Endothelial cell of hepatic sinusoid (primary cell): ENCODE measurements around the gene RPH3AL.
"Not testable (repeated sequence)": the region's sequence is repeated elsewhere in the genome, so short reads cannot be mapped to it uniquely, and the experiment has no call there.

Experiments used
- in situ Hi-C: cut with HindIII; loops from 2 replicates; pipeline ENCODE4 v1.10.0; 2017; ENCODE audit warnings: low sequenced_read_pairs

The RPH3AL gene

GRCh38 chr17:246226-246625 is 106.4 kb downstream of the RPH3AL start:
- in situ Hi-C loops: no loop called here

DNA sequence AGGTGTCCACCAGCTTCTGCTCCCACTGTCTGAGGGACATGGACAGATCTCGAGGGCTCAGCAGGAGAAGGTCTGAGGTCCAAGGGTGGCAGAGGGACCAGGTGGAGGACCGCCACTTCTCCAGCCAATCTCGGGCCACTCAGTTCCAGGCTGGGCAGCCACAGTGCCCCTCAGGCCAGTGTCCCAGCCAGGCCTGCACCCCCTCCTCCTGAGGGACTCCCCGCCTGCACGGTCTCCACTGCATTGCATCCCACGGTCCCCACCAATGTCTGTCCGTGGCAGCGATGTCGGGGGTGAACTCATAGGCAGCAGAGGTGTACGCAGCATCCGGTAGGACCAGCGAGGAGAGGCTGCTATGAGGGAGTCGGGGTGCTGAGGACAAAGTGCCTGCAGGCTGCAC is 107.0 kb downstream of the RPH3AL start:
- in situ Hi-C loops: no loop called here

- in situ Hi-C loops: no loop called here
Observed at GRCh38 chr17:245020-245419, 107.6 kb downstream of the RPH3AL start.

- in situ Hi-C loops: not testable (repeated sequence)
Observed at GRCh38 chr17:243924-244323, 108.7 kb downstream of the RPH3AL start.

- in situ Hi-C loops: no loop called here
Observed at GRCh38 chr17:238964-239259, 113.7 kb downstream of the RPH3AL start.

DNA sequence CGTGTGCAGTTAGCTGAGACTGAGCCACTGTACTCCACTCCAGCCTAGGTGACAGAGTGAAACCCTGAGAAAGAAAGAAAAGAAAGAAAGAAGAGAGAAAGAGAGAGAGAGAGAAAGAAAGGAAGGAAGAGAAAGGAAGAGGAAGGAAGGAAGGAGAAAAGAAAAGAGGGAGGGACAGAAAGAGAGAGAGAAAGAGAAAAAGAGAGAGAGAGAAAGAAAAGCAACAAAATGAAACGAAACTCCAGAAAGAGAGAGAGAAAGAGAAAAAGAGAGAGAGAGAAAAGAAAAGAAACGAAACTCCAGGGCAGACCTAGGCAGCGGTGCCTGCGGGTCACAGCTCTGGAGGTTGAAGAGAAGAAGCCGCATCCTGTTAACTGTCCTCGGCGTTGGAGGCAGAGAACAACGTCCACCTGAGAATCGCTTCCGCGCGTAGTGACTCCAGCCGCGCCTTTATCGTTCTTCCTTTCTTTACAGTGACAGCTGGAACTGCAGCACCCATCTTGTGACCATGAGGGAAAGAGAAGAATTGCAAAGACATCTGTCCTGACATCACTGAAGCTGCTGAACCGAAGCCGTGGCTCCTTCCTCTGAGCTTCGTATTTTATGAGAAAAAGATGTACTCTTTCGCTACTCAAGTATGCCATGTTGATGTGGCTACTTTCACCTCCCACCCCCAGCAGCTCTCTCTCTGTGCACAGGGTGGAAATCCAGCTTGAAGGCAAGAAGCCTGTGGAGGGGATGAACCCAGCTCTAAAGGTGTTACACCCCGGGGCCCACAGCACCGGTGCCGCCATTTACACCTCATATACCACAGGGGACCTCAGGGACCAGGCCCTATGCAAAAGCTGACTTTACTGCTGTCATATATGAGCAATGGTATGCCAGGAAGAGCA is 114.3 kb downstream of the RPH3AL start:
- in situ Hi-C loops: no loop called here

DNA sequence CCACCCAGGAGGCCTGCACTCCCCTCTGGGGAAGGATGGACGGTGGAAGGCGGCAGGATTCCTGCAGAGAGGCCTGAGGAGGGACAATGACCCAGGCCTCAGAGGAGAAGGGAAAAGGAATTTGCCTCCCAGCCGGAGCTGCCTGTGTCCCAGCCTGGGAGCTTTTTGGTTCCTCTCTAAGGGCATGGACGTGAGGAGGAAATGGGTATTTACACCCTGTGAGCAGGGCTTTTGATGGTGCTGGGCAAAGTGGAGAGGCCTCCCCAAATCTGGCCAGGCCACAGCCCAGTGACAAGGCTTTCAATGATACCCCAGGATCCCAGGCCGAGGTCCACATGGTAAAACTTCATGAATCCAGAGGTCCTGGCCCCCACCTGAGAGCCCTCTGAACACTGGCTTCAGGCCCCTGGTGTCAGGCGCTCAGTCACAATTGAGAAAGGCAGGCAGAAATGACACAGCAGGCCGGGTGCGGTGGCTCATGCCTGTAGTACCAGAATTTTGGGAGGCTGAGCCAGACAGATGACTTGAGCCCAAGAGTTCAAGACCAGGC is 115.1 kb downstream of the RPH3AL start:
- in situ Hi-C loops: no loop called here

DNA sequence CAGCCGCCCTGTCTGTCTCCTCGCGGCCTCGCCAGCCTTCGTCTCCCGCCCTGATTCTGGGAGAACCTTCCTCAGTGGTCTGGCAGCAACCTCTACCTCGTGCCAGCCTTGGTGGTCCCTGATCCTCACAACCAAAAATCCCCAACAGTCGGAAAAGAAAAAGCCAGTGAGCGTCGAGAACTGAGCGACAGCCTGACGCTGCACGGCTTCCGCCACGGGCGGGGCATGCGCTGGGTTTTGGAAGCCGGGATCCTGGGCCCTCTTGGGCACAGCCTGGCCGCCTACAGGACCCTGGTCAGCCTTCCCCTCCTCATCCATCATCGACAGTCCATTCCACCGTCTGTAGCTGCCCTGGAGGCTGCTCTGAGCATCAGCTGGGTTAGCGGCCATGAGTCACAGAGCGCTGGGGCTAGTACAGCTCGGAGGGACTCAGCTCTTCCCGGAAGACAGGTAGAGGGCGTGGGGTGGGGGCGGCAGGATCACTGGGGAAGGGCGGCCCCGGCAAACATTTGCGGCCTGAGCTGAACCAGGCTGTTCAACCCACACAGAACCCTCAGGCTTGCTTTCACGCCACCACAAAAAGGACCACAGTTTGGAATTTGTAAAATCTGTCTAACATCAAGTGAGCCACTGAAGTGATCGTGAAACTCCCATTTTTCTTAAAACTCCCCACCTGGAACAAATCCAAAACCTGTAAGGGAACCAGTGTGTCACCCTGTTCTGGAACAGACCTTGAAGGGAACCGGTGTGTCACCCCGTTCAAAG is 115.8 kb downstream of the RPH3AL start:
- in situ Hi-C loops: no loop called here

DNA sequence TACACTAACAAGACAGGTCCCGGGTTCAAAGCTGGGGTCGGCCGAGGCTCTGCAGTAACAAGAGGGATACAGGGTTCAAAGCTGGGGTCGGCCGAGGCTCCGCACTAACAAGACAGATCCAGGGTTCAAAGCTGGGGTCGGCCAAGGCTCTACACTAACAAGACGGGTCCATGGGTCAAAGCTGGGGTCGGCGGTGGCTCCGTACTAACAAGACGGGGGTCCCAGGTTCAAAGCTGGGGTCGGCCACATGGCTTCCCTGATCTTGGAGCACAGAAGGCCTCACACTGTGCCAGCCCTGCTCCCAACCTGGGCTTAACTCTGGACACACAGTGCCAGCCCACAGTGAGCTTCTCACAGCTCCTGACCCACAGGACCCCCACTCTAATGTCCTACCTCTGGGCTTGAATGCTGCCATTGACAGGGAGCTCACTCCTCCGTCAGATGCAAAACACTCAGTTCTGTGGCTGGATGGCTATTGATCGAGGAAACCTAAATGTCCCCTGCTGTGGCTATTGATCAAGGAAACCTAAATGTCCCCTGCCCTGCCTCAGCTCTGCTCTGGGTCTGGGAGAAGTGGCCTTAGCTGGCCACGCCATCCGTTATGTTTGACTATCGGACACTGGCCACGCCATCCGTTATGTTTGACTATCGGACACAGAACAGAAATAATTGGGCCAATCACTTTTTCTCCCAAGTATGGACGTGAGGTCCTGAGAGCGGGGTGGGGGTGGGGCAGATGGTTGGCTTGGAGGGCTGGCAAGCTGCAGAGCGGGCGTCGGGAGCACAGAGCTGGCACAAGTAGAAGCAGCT is 116.6 kb downstream of the RPH3AL start:
- in situ Hi-C loops: no loop called here

GRCh38 chr17:234994-235830 is 117.4 kb downstream of the RPH3AL start:
- in situ Hi-C loops: not testable (repeated sequence)

DNA sequence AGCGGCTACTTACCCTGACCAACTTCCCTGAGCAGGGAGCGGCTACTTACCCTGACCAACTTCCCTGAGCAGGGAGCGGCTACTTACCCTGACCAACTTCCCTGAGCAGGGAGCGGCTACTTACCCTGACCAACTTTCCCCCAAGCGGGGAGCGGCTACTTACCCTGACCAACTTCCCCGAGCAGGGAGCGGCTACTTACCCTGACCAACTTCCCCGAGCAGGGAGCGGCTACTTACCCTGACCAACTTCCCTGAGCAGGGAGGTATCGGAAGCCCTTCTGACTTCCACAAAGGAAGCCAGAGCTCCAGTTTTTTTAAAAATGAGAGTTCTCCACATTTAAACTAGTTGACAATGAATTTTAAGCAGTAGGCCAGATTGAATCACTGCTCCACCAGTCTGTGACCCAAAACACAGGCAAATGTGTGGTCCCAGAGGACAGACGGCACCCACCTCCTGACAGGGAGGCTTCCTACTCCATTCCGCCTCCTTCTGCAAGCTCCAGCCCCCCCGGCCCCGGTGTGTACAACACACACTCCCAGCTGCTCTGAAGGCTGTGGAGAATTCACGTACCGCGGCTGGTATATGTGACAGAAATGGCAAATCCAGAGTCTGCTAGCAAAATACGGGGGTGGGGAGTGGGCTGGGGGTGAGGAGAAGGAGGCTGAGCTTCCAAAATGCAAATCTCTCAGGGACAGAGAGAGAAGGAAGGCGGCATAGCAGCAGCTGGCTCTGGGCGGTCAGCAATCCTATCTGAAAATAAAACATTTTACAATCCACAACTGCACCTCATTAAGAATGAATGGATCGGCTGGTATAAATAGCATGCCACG is 118.2 kb downstream of the RPH3AL start:
- in situ Hi-C loops: not testable (repeated sequence)

GRCh38 chr17:233473-233941 is 119.1 kb downstream of the RPH3AL start:
- in situ Hi-C loops: no loop called here

- in situ Hi-C loops: no loop called here
Observed at GRCh38 chr17:231966-232807, 120.4 kb downstream of the RPH3AL start.

GRCh38 chr17:231191-231965 is 121.2 kb downstream of the RPH3AL start:
- in situ Hi-C loops: no loop called here

- in situ Hi-C loops: no loop called here
Observed at GRCh38 chr17:230395-230770, 122.2 kb downstream of the RPH3AL start.

DNA sequence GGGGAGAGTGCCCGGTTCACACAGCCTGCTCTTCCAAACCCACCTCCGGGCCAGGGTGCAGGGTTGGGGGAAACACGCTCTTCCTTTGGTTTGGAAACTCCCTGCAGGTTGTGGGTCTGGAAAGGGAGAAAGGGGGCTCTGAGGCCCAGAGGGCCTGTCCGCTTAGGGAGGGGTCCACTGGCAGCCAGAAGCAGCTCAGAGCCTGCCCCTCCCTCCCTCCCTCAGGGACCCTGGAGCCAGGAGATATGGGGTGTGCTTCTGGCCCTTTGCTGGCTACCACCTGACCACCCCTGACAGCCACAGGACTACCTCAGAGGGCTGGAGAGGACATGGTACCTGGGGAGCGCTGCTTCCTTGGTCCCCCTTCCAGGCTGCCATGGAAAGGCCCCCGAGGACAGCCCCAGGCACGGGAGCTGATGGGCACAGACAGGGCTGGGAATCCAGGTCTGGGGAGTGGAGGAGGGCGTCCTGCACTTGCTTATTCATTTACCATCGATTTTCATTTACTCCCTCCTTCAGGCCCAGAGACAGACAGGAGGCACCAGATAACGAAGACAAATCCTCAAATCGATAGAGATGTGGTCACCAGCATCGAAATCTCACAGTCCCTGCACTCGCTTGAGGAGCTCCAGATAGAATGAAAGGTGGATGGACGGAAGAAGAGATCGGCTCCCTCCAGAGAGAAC is 122.8 kb downstream of the RPH3AL start:
- in situ Hi-C loops: no loop called here
